H1 (cell line): ENCODE results near the gene PARD3. TPM values are rescaled to one million over a fixed set of nuclear protein-coding genes. Genes with fewer than 3 reads are reported as not detected.

Experiments used
- BACH1 ChIP-seq: IDR thresholded peaks from 2 replicates; pipeline ENCODE4 v1.6.1; 2012; ENCODE audit warnings: low read length, improper control_type of control experiment
- EZH2 ChIP-seq: fragments of 200-600 bp; sonication (generic); IDR thresholded peaks from 2 replicates; pipeline ENCODE4 v1.7.1; 2012; ENCODE audit warnings: low read depth, mild to moderate bottlenecking, moderate library complexity, low read length, inconsistent platforms; ENCODE audit not compliant: severe bottlenecking
- KDM1A ChIP-seq: fragments of 200-600, 300-600 bp; sonication (generic); IDR thresholded peaks from 2 replicates; pipeline ENCODE4 v1.7.1; 2016; ENCODE audit warnings: mild to moderate bottlenecking, low read length, borderline replicate concordance
- RNF2 ChIP-seq: fragments of 200-900, 300-1000 bp; sonication (generic); IDR thresholded peaks from 2 replicates; pipeline ENCODE4 v1.7.1; 2016; ENCODE audit warnings: borderline replicate concordance, low read depth, mild to moderate bottlenecking, antibody characterized with exemption, low read length; ENCODE audit not compliant: poor library complexity, severe bottlenecking; ENCODE audit errors: missing control alignments
- YY1 ChIP-seq: IDR thresholded peaks from 2 replicates; pipeline ENCODE4 v1.6.1; 2011; ENCODE audit warnings: low read depth, mild to moderate bottlenecking, low read length
- polyA plus RNA-seq, 7 experiments: library from polyadenylated mRNA; depleted of rRNA in 3 of 7; stranded (reverse) in 5 of 7; unstranded in 2 of 7; fragments of >200 nt in 5 of 7; fragments of 200-250 nt in 2 of 7; gene quantifications; 1 replicate in 5 of 7; 2 replicates in 1 of 7; 4 replicates in 1 of 7; pipeline versions ENCODE4 v1.2.1 to v1.2.3, GENCODE V29; 2011 to 2013; ENCODE audit warnings: missing spikeins in 2 of 7, mixed read lengths in 2 of 7
- total RNA-seq: library from RNA; stranded (reverse); fragmentation: NEBNext Ultra II Directional; extraction: Animal tissue kit (Norgen Biotek cat#: 25700); gene quantifications from 2 replicates; pipeline ENCODE4 v1.2.1, GENCODE V29; 2021

The PARD3 gene
- total and polyA plus RNA-seq, 2 of the 8 experiments (the other 6 are each of a cell fraction or from before 2014, with no cell fraction given) = 19.7 to 49.1 TPM

GRCh38 chr10:34479520-34480179 is 335.4 kb downstream of the PARD3 start (continued):
- TF ChIP-seq YY1 (no peak), EZH2 (no peak), BACH1 (no peak), RNF2 (no peak), KDM1A (no peak)
